HFF-Myc (cell line): ENCODE results near the gene NUDT8.
"Not testable (repeated sequence)": the region's sequence is repeated elsewhere in the genome, so short reads cannot be mapped to it uniquely, and the experiment has no call there.

Experiments
- DNase-seq: peaks from one replicate; pipeline ENCODE4 v3.0.0-alpha.2; 2011; ENCODE audit warnings: low read depth; ENCODE audit errors: extremely low read depth
- H3K4me3 ChIP-seq: replicated peaks from 2 replicates; pipeline ENCODE4 v1.5.1; 2011; ENCODE audit warnings: low read depth, mild to moderate bottlenecking, control low read depth, low read length
- TF ChIP-seq, protein P1 (sequence below): IDR thresholded peaks from 2 replicates; pipeline ENCODE4 v1.5.1; 2012; ENCODE audit warnings: mild to moderate bottlenecking, low read depth, low read length, control low read depth; ENCODE audit errors: missing control alignments

Gene NUDT8

DNA sequence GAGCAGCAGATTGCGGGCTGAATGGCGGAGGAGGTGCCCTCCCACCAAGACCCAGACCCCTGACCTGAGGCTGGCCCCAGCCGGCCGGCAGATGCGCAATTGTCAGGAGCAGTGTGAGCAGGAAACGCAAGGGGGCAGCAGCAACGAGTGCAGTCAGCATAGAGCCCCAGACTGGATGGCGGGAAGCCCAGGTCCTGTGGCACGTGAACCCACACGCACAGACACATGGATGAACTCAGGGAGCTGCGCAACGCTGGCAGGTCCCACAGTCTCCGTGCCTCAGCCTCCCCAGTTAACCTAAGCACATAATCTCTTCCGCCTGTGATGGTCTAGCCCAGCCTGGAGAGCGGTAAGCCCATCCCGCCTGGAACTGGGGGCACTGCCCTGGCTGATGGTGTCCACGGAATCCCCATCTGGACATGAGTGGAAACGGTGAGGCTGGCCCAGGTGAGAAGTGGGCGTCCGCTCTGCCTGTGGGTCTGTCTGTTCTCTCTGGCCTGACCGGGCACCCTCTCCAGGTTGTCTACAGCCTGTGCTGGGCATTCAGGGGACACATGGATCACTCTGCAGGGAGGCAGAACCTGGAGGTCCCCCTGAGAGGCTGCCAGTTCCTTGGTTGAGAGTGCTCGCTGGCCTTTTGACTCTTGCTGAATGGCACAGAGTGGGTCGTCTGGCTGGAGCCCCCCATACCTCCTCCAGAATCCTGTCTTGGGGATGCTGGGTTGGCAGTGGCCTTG, 10.5 kb upstream of the NUDT8 start:
- no peak for DNase-seq
- TF ChIP-seq, protein P1, sequence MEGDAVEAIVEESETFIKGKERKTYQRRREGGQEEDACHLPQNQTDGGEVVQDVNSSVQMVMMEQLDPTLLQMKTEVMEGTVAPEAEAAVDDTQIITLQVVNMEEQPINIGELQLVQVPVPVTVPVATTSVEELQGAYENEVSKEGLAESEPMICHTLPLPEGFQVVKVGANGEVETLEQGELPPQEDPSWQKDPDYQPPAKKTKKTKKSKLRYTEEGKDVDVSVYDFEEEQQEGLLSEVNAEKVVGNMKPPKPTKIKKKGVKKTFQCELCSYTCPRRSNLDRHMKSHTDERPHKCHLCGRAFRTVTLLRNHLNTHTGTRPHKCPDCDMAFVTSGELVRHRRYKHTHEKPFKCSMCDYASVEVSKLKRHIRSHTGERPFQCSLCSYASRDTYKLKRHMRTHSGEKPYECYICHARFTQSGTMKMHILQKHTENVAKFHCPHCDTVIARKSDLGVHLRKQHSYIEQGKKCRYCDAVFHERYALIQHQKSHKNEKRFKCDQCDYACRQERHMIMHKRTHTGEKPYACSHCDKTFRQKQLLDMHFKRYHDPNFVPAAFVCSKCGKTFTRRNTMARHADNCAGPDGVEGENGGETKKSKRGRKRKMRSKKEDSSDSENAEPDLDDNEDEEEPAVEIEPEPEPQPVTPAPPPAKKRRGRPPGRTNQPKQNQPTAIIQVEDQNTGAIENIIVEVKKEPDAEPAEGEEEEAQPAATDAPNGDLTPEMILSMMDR, result peak; percentile 64
- no peak overlapping the region for H3K4me3 ChIP-seq

DNA sequence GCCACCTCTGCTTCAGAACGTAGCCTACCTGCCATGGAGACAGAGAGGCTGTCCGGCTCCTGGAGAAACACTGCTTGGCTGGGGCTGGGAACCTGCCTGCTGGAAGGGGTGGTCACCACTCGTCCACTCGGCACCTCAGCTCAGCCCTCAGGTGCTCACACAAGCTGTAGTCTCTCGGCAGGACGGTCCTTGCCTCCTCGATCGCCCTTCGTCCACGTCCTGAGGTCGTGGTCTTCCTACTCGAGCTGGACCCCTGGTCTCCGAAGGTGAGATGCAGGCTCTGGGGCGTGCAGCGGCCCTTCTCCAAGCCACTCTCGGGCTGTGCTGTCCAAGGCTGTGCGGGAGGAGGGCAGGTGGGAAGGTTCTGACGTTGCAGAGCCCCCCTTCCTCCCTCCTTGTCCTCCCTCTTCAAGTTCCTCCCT, 9.7 kb upstream of the NUDT8 start, which contains the start of gene TBX10:
TBX10 (minus strand) TSS at position 326 of the 422 bp plus-strand sequence; CDS start at position 35, 291 bp downstream.
- DNase-seq, result no peak
- TF ChIP-seq, protein P1, result no peak

DNA sequence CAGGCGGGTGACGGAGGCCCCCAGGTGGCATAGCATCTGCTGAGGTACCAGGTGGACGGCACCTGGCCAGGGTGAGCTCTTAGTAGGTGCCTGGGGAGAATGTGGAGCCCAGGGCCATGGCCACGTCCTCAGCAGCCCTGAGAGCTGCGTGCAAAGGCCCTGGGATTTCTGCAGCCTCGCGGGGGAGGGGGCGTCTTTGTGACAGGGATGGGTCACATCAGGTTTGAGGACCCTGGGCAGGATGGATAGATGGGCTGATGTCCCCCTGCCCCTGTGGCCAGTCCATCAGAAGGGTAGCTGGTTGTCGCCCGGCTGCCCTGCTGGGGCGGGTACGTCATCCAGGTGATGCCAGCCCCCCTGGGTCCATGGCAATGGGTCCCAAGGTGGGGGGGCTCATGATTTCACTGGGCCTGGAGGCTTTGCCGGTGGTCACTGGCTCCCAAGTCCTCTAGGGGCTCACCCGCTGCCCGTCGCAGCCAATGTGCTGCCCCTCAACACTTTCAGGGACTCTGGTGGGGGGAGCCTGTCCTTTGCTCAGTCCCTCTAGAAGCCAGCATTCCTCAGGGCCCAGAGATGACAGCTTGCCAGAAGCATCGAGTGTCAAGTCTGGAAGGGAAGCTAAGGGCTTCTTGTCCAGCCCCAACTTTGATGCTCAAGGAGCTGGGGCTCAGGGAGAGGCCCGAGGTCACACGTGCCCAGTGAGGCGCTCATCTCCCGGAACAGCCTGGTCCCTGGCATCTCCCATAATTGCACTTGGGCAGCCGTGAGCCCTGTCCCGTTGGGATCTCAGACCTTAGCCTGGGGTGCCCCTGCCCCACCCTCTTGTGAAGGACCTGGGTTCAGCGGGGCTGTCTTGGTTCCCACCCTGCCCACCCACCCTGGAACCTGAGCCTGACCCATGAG, 9.0 kb upstream of the NUDT8 start:
- no peak overlapping the region for H3K4me3 ChIP-seq
- DNase-seq, result no peak
- TF ChIP-seq, protein P1, result no peak

More for the DNA sequence above, 9.7 kb upstream of the NUDT8 start, which contains the start of gene TBX10:
- no peak within 1 kb of the TSS for H3K4me3 ChIP-seq

- not testable (repeated sequence) for DNase-seq, H3K4me3 ChIP-seq
Observed at GRCh38 chr11:67637441-67637840, 7.7 kb upstream of the NUDT8 start.

DNA sequence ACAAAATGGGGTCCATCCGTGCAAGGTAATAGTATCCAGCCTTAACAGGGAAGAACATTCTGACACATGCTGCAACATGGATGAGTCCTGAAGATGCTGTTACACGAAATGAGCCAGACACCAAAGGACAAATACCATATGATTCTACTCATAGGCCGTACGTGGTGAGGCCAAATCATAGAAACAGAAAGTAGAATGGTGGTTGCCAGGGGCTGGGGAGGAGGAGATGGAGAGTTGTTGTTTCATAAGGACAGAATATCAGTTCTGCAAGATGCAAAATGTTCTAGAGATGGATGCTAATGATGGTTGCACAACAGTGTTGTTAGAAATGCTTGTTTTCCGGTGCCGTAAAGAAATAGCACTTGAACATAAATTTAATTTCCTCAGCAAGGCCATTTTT, 7.2 kb upstream of the NUDT8 start:
- TF ChIP-seq, protein P1, result no peak
- H3K4me3 ChIP-seq, result no peak overlapping the region
- DNase-seq, result no peak

DNA sequence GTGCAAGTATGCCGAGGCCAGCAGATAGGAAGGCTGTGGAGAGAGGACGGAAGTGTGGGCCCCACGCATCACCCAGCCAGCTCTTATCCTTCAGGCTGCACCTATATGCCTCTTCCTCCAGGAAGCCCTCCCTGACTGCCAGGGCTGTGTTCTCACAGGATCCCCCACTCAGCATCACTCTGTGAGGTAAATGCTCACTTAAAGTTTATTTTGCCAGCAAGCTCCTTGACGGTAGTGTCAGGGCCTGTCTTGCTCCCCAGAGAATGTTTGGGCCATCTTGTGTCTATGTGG, 5.4 kb upstream of the NUDT8 start:
- TF ChIP-seq, protein P1, result no peak
- H3K4me3 ChIP-seq, result no peak overlapping the region
- no peak for DNase-seq
